Tibial artery (tissue), 4 donors: ENCODE measurements around the gene RPS10.

Experiments used
- DNase-seq, 2 donors: peaks; one replicate each; pipeline ENCODE4 v3.0.0-alpha.2; 2019
- H3K27ac ChIP-seq, 2 donors: fragments of 200-600 bp; sonication (generic) in 1 of 2; 1 replicate in 1 of 2; 2 replicates in 1 of 2; pipeline ENCODE4 v1.5.1; 2018 to 2019; ENCODE audit warnings: mild to moderate bottlenecking in 1 of 2
- H3K27me3 ChIP-seq, 2 donors: fragments of 200-600 bp; sonication (generic) in 1 of 2; one replicate each; pipeline versions ENCODE4 v1.5.1 to v1.6.0; 2016 to 2019
- H3K36me3 ChIP-seq, 3 donors: fragments of 200-600 bp; sonication (generic) in 2 of 3; one replicate each; pipeline ENCODE4 v1.5.1; 2016 to 2019; ENCODE audit warnings: mild to moderate bottlenecking in 2 of 3
- H3K4me1 ChIP-seq, 4 donors: fragments of 200-600 bp; sonication (generic) in 2 of 4; 1 replicate in 3 of 4; 2 replicates in 1 of 4; pipeline ENCODE4 v1.5.1; 2016 to 2019
- H3K4me3 ChIP-seq, 2 donors: fragments of 200-600 bp; sonication (generic) in 1 of 2; 1 replicate in 1 of 2; 2 replicates in 1 of 2; pipeline ENCODE4 v1.5.1; 2018 to 2019; ENCODE audit warnings: mild to moderate bottlenecking in 2 of 2
- H3K9me3 ChIP-seq, 3 donors: fragments of 200-600 bp; sonication (generic) in 1 of 3; one replicate each; pipeline ENCODE4 v1.5.1; 2016 to 2019
- intact Hi-C: fragments of 100-400 bp; cut with DNase I; formaldehyde crosslinking; loops from one replicate; pipeline ENCODE4 v1.15.0; 2023; ENCODE audit warnings: low total_unique reads
- TF ChIP-seq, protein P1 (sequence below), 2 experiments: fragments of 200-600 bp in 1 of 2; fragments of 450-650 bp in 1 of 2; IDR thresholded peaks; one replicate each; pipeline ENCODE4 v1.5.1; 2017 to 2019; ENCODE audit warnings: antibody characterized with exemption in 2 of 2, mild to moderate bottlenecking in 1 of 2, moderate library complexity in 1 of 2

Gene RPS10

DNA sequence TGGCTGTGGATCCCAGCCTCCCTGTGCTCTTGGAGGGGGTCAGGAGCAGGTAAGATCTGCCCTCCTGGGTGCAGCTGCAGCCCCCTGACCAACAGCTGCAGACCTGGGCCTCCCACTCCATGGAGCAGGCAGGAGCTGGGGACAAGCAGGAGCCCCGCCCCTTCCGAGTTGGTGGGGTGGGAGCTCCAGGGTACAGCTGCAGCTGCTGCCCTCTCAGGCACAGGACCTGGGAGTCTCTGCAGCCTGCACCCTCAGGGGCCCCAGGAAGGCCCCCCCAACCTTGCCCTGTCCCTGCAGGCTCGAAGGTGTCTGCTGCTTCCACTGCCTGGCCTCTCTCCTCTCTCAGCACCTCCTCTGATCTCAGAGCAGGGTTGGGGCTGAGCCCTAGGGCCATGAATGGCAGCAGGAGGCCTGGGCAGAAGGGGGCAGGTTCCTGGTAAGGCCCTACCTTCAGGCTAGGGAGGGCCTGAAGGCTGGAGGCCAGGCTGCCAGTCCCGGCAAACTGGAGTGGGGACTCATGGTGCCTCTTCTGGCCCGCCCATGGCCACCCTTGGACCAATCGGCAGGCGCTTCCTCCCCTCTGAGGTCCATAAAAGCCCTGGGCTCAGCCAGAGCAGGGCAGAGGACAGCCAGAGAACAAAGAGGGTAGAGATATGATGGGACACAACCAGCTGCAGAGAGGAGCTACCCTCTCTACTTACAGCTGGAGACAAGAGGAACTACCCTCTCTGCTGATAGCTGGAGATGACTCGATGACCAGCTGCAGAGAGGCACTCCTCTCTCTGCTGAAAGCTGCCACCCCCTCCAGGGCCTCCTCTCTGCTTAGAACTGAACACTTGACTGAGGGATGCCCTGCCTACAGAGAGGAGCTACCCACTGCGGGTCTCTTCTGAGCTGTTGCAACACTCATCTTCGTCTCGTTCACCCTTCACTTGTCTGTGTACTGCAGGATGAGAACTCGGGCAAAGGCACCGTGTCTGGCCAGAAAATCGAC is 32.2 kb upstream of the RPS10 start:
- H3K36me3 ChIP-seq: no peaks in the 10 kb centered on the region
- peaks cover 0 to 10% of the 10 kb centered on the region in 2 donors for H3K27me3 ChIP-seq
- H3K4me3 ChIP-seq: no peak overlapping the region
- H3K27ac ChIP-seq: no peak overlapping the region
- H3K9me3 ChIP-seq: no peaks in the 10 kb centered on the region
- TF ChIP-seq, protein P1, sequence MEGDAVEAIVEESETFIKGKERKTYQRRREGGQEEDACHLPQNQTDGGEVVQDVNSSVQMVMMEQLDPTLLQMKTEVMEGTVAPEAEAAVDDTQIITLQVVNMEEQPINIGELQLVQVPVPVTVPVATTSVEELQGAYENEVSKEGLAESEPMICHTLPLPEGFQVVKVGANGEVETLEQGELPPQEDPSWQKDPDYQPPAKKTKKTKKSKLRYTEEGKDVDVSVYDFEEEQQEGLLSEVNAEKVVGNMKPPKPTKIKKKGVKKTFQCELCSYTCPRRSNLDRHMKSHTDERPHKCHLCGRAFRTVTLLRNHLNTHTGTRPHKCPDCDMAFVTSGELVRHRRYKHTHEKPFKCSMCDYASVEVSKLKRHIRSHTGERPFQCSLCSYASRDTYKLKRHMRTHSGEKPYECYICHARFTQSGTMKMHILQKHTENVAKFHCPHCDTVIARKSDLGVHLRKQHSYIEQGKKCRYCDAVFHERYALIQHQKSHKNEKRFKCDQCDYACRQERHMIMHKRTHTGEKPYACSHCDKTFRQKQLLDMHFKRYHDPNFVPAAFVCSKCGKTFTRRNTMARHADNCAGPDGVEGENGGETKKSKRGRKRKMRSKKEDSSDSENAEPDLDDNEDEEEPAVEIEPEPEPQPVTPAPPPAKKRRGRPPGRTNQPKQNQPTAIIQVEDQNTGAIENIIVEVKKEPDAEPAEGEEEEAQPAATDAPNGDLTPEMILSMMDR (IDR thresholded peaks at IDR 0.05): no peak
- DNase-seq: no peak
- peaks cover 0 to 3% (median 0%) of the 10 kb centered on the region in 4 donors for H3K4me1 ChIP-seq
- intact Hi-C loops: no loop called here

DNA sequence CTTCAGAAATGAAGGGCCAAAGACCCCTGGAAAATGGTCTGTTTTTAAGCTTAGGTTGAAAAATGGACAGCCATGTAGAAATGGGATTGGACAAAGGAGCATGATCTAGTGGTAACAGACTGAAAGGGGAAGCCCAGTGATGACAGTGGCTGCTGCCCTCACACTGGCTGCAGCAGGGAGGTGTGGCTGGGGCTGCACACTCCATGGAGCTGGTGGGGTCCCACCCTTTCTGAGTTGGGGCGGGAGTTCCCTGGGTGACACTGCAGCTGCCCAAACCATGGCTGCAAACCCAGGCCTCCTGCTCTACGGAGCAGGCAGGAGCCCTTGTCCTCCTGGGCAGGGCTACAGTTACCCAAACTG is 31.5 kb upstream of the RPS10 start:
- H3K36me3 ChIP-seq: no peaks in the 10 kb centered on the region
- TF ChIP-seq, protein P1 (IDR thresholded peaks at IDR 0.05): no peak
- no peak overlapping the region for H3K4me3 ChIP-seq
- no peak overlapping the region for H3K27ac ChIP-seq
- DNase-seq: no peak
- peaks cover 0 to 10% of the 10 kb centered on the region in 2 donors for H3K27me3 ChIP-seq
- peaks cover 0 to 3% (median 0%) of the 10 kb centered on the region in 4 donors for H3K4me1 ChIP-seq
- intact Hi-C loops: no loop called here
- H3K9me3 ChIP-seq: no peaks in the 10 kb centered on the region

DNA sequence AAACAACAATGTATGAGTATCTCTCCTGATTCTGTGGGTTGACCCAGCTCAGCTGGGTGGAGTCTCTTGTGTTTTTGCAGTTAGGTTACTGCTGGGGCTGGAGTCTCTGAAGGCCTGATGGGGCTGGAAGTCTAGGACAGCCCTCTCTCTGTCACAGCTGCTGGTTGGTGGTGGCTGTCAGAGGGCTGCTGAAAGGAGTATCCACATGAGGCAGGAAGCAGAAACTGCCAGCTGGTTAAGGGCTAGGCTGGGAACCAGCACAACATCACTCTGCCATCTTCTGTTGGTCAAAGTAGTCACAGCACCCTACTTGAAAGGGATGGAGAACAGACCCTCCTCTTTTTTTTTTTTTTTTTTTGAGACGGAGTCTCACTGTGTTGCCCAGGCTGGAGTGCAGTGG is 30.0 kb upstream of the RPS10 start:
- Histone ChIP-seq H3K4me1 (no peaks in the 10 kb centered on the region), H3K9me3 (peaks cover 0 to 8% (median 3%) of the 10 kb centered on the region in 3 donors), H3K4me3 (no peak overlapping the region), H3K27me3 (peaks cover 0 to 6% of the 10 kb centered on the region in 2 donors), H3K36me3 (no peaks in the 10 kb centered on the region), H3K27ac (no peak overlapping the region)
- intact Hi-C loops: no loop called here
- TF ChIP-seq, protein P1 (IDR thresholded peaks at IDR 0.05): no peak
- DNase-seq: no peak

DNA sequence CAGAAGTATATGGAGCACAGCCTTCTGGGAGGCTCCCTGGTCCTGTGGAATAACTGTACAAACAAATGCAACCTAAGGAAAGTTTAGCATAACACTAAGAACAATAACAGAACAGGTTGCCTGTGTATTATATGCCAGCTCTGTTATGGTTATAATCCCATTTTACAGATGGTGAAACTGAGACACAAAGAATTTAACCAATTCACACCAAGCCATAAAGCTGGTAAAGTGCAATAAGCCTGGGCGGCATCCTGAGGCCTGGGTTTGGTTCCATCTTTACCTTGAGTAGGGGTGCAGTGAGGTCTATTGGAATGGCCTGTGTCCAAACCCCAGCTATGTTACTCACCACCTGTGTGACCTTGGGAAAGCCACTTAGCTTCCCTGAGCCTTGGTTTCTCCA is 25.3 kb upstream of the RPS10 start:
- Histone ChIP-seq H3K36me3 (no peaks in the 10 kb centered on the region), H3K4me1 (no peaks in the 10 kb centered on the region), H3K4me3 (no peak overlapping the region), H3K9me3 (peaks cover 0 to 8% (median 3%) of the 10 kb centered on the region in 3 donors), H3K27ac (no peak overlapping the region), H3K27me3 (peaks cover 0 to 7% of the 10 kb centered on the region in 2 donors)
- DNase-seq: no peak
- TF ChIP-seq, protein P1 (IDR thresholded peaks at IDR 0.05): no peak
- intact Hi-C loops: no loop called here

DNA sequence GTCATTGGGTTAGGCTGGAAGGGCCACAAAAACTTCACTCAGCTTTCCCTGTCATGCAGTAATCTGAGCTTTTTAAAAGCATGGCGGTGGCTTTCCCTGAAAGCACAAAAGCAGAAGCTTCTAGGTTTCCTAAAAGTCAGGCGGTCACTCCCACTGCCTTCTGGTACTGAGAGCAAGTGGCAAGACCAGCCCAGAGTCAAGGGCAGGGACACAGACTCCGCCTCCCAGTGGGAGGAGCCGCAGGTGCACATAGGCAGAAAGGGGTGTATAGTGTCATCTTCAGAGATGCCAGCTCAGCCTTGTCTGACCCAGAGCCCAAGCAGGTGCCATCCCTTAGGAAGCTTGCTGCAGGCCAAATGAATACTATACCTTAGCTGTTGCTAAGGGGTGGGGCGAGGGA is 22.0 kb upstream of the RPS10 start:
- intact Hi-C loops: loop anchor here (10.0 kb wide), 1 partner anchor 643 kb away; the partner anchor contains the start of gene MLN
- H3K4me3 ChIP-seq: no peak overlapping the region
- peaks cover 0 to 7% of the 10 kb centered on the region in 2 donors for H3K27me3 ChIP-seq
- no peak overlapping the region for H3K27ac ChIP-seq
- H3K9me3 ChIP-seq: peaks cover 0 to 8% (median 3%) of the 10 kb centered on the region in 3 donors
- no peaks in the 10 kb centered on the region for H3K4me1 ChIP-seq
- TF ChIP-seq, protein P1 (IDR thresholded peaks at IDR 0.05): no peak
- no peak for DNase-seq
- no peaks in the 10 kb centered on the region for H3K36me3 ChIP-seq
